ENCODE measurements around the gene PIH1D1. TPM values are rescaled to one million over a fixed set of nuclear protein-coding genes. Genes with fewer than 3 reads are reported as not detected.

The PIH1D1 gene
- total and polyA plus RNA-seq, 2 experiments from 2014 or later = 103 to 164 TPM

- Mint-ChIP-seq H3K27me3 (ENCODE audit: insufficient read depth, low read depth, poor library complexity) (peaks cover 64% of the 10 kb centered on the region), H3K27ac (no peak overlapping the region), H3K4me1 (peaks cover 53% of the 10 kb centered on the region), H3K9me3 (peaks cover 13% of the 10 kb centered on the region; the same call in 2 of the 3 replicates), H3K4me3 (no peak overlapping the region), H3K36me3 (ENCODE audit: low read depth) (peaks cover 5% of the 10 kb centered on the region)
- Histone ChIP-seq H3K4me2 (no peak overlapping the region), H3K36me3 (ENCODE audit: insufficient read depth) (no peaks in the 10 kb centered on the region), H3K27ac (ENCODE audit: low read depth) (no peak overlapping the region), H2AFZ (no peak overlapping the region), H3K79me2 (replicated peaks; ENCODE audit: insufficient read depth) (no peaks in the 10 kb centered on the region), H3K27me3 (ENCODE audit: insufficient read depth) (peaks cover 69% of the 10 kb centered on the region), H4K20me1 (replicated peaks; ENCODE audit: insufficient read depth) (no peaks in the 10 kb centered on the region), H3K9me2 (ENCODE audit: insufficient read depth) (no peaks in the 10 kb centered on the region), H3F3A (replicated peaks; ENCODE audit: low read depth) (peaks cover 41% of the 10 kb centered on the region), H3K4me1 (ENCODE audit: insufficient read depth) (peaks cover 37% of the 10 kb centered on the region), H3K4me3 (no peak overlapping the region)
- TF ChIP-seq ETS1 (IDR thresholded peaks at IDR 0.05) (no peak), EZH2 (IDR thresholded peaks at IDR 0.05; ENCODE audit: low read depth, unreplicated experiment) (no peak), NANOG (IDR thresholded peaks at IDR 0.05; ENCODE audit: borderline replicate concordance) (no peak), EZH2phosphoT487 (IDR thresholded peaks at IDR 0.05; ENCODE audit: unreplicated experiment) (no peak), ZNF114 (CRISPR knock-in tag; IDR thresholded peaks at IDR 0.05) (no peak), CREB1 (CRISPR knock-in tag; IDR thresholded peaks at IDR 0.05; ENCODE audit: low read depth) (no peak), POLR2AphosphoS5 (IDR thresholded peaks at IDR 0.05; ENCODE audit: low read depth) (no peak), STAT1 (IDR thresholded peaks at IDR 0.05; ENCODE audit: unreplicated experiment) (no peak), ZNF331 (CRISPR knock-in tag; IDR thresholded peaks at IDR 0.05; ENCODE audit: low read depth) (no peak), JUNB (IDR thresholded peaks at IDR 0.05; ENCODE audit: unreplicated experiment) (no peak), CTCF (conservative IDR thresholded peaks at IDR 0.05; ENCODE audit: low read depth in 2 of 2) (no peak), REST (IDR thresholded peaks at IDR 0.05; ENCODE audit: unreplicated experiment) (no peak), ZNF462 (CRISPR knock-in tag; IDR thresholded peaks at IDR 0.05) (no peak)
- DNase-seq (ENCODE audit: low spot score) (no peak), ATAC-seq (no peak)
These were observed 20.3 kb downstream of the PIH1D1 start for GRCh38 chr19:49431330-49431749.

Data from GM23338 (cell line).